WTC11 (cell line): Measurements from ENCODE around the gene AFP.

Experiments
- ZNF423 ChIP-seq: fragments of 250-450 bp; sonication (Bioruptor Pico); IDR thresholded peaks from 2 replicates; pipeline ENCODE4 v2.1.2; 2022; ENCODE audit warnings: mild to moderate bottlenecking, moderate library complexity
- TF ChIP-seq, protein P1 (sequence below): fragments of 200-600 bp; IDR thresholded peaks from 2 replicates; pipeline ENCODE4 v1.8.0; 2022; ENCODE audit warnings: antibody characterized with exemption

- TF ChIP-seq ZNF423 (CRISPR knock-in tag), result no peak
- TF ChIP-seq, protein P1, sequence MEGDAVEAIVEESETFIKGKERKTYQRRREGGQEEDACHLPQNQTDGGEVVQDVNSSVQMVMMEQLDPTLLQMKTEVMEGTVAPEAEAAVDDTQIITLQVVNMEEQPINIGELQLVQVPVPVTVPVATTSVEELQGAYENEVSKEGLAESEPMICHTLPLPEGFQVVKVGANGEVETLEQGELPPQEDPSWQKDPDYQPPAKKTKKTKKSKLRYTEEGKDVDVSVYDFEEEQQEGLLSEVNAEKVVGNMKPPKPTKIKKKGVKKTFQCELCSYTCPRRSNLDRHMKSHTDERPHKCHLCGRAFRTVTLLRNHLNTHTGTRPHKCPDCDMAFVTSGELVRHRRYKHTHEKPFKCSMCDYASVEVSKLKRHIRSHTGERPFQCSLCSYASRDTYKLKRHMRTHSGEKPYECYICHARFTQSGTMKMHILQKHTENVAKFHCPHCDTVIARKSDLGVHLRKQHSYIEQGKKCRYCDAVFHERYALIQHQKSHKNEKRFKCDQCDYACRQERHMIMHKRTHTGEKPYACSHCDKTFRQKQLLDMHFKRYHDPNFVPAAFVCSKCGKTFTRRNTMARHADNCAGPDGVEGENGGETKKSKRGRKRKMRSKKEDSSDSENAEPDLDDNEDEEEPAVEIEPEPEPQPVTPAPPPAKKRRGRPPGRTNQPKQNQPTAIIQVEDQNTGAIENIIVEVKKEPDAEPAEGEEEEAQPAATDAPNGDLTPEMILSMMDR, result no peak
Observed at GRCh38 chr4:73409012-73409862, 26.8 kb upstream of the AFP start.
